ENCODE data around the gene RETN. TPM values are rescaled to one million over a fixed set of nuclear protein-coding genes. Genes with fewer than 3 reads are reported as not detected.

Gene RETN
- not detected in 2 replicates for total RNA-seq

GRCh38 chr19:7668842-7669241 is at the start of gene RETN:
TSS of gene RETN (plus strand) at chr19:7669049. CDS start at chr19:7669327, 278 bp downstream.
- Histone ChIP-seq H3K79me2 (ENCODE audit: insufficient read depth, low read length) (no peaks in the 10 kb centered on the region), H3K4me2 (ENCODE audit: insufficient read depth, low read length) (no peak within 1 kb of the TSS), H3K27ac (ENCODE audit: low read depth, low read length) (no peak within 1 kb of the TSS), H3K9me3 (ENCODE audit: low read depth, low read length) (no peaks in the 10 kb centered on the region), H3K36me3 (ENCODE audit: insufficient read depth, low read length) (no peaks in the 10 kb centered on the region), H3K4me3 (ENCODE audit: insufficient read depth, low read length) (no peak within 1 kb of the TSS), H4K20me1 (ENCODE audit: insufficient read depth, low read length) (no peaks in the 10 kb centered on the region), H2AFZ (ENCODE audit: low read length) (no peak within 1 kb of the TSS), H3K4me1 (ENCODE audit: insufficient read depth, low read length) (no peaks in the 10 kb centered on the region), H3K27me3 (ENCODE audit: insufficient read depth, low read length) (no peaks in the 10 kb centered on the region)
- TF ChIP-seq CTCF (IDR thresholded peaks at IDR 0.05; ENCODE audit: extremely low read depth, low read depth, low read length) = no peak
- DNase-seq (ENCODE audit: insufficient read length, low spot score, missing footprints) = peak; percentile 60

- H3K36me3 ChIP-seq (ENCODE audit: insufficient read depth, low read length) = peaks cover 19% of the 10 kb centered on the region
- no peaks in the 10 kb centered on the region for H3K27me3 ChIP-seq (ENCODE audit: insufficient read depth, low read length)
- H3K79me2 ChIP-seq (ENCODE audit: insufficient read depth, low read length) = peaks cover 2% of the 10 kb centered on the region
- H3K4me2 ChIP-seq (ENCODE audit: insufficient read depth, low read length) = no peak overlapping the region
- no peak for TF ChIP-seq CTCF (IDR thresholded peaks at IDR 0.05; ENCODE audit: extremely low read depth, low read depth, low read length)
- no peak overlapping the region for H3K27ac ChIP-seq (ENCODE audit: low read depth, low read length)
- no peak overlapping the region for H3K4me3 ChIP-seq (ENCODE audit: insufficient read depth, low read length)
- no peaks in the 10 kb centered on the region for H3K9me3 ChIP-seq (ENCODE audit: low read depth, low read length)
- H3K4me1 ChIP-seq (ENCODE audit: insufficient read depth, low read length) = no peaks in the 10 kb centered on the region
- peaks cover 5% of the 10 kb centered on the region for H4K20me1 ChIP-seq (ENCODE audit: insufficient read depth, low read length)
- DNase-seq (ENCODE audit: insufficient read length, low spot score, missing footprints) = no peak
- H2AFZ ChIP-seq (ENCODE audit: low read length) = no peak overlapping the region
These were observed 49.0 kb upstream of the RETN start for GRCh38 chr19:7619671-7620441.

GRCh38 chr19:7620442-7621412 is 48.1 kb upstream of the RETN start:
- Histone ChIP-seq H3K27me3 (ENCODE audit: insufficient read depth, low read length) (no peaks in the 10 kb centered on the region), H4K20me1 (ENCODE audit: insufficient read depth, low read length) (peaks cover 5% of the 10 kb centered on the region), H3K4me2 (ENCODE audit: insufficient read depth, low read length) (no peak overlapping the region), H2AFZ (ENCODE audit: low read length) (no peak overlapping the region), H3K79me2 (ENCODE audit: insufficient read depth, low read length) (peaks cover 8% of the 10 kb centered on the region), H3K27ac (ENCODE audit: low read depth, low read length) (no peak overlapping the region), H3K4me1 (ENCODE audit: insufficient read depth, low read length) (no peaks in the 10 kb centered on the region), H3K36me3 (ENCODE audit: insufficient read depth, low read length) (peaks cover 19% of the 10 kb centered on the region), H3K4me3 (ENCODE audit: insufficient read depth, low read length) (no peak overlapping the region), H3K9me3 (ENCODE audit: low read depth, low read length) (no peaks in the 10 kb centered on the region)
- TF ChIP-seq CTCF (IDR thresholded peaks at IDR 0.05; ENCODE audit: extremely low read depth, low read depth, low read length) = no peak
- no peak for DNase-seq (ENCODE audit: insufficient read length, low spot score, missing footprints)

All from osteoblast (primary cell).